K562 (cell line): ENCODE results near the gene CELF4.

ENCODE experiments used
- CTCF ChIP-seq, 3 experiments: IDR thresholded peaks in 2 of 3; conservative IDR thresholded peaks in 1 of 3; 2 replicates each; pipeline ENCODE4 v1.5.1; 2011 to 2012; ENCODE audit warnings: low read length in 3 of 3, mild to moderate bottlenecking in 3 of 3, control low read depth in 2 of 3, improper control_type of control experiment in 1 of 3, inconsistent platforms in 1 of 3, low read depth in 1 of 3, mixed read lengths in 1 of 3, moderate library complexity in 1 of 3; ENCODE audit not compliant: insufficient read depth in 2 of 3
- EHMT2 ChIP-seq: fragments of 450-650 bp; IDR thresholded peaks from 2 replicates; pipeline ENCODE4 v1.6.1; 2018; ENCODE audit warnings: antibody characterized with exemption
- SREBF2 ChIP-seq: sonication (generic); formaldehyde crosslinking; IDR thresholded peaks from 2 replicates; pipeline ENCODE4 v1.4.0; 2020; ENCODE audit warnings: mild to moderate bottlenecking, missing genetic modification reagents

- no peak for TF ChIP-seq CTCF (IDR thresholded peaks at IDR 0.05 in 2 of 3, conservative IDR thresholded peaks at IDR 0.05 in 1 of 3; ENCODE audit: insufficient read depth in 2 of 3, low read depth in 1 of 3, low read length in 3 of 3)
- no peak for TF ChIP-seq SREBF2 (CRISPR knock-in tag)
- TF ChIP-seq EHMT2 = no peak
Observed at GRCh38 chr18:37351110-37351509, 214.5 kb downstream of the CELF4 start.
